Prostate gland (tissue), 2 donors: Measurements from ENCODE around the gene SEMA4F. TPM values are rescaled to one million over a fixed set of nuclear protein-coding genes. Genes with fewer than 3 reads are reported as not detected.

Experiments used
- DNase-seq: peaks from one replicate; pipeline ENCODE4 v3.0.0-alpha.2; 2019; ENCODE audit warnings: low spot score
- H3K27ac ChIP-seq, 2 donors: fragments of 200-600 bp; sonication (generic); 2 replicates each; pipeline ENCODE4 v1.5.1; 2017 to 2019
- H3K27me3 ChIP-seq: fragments of 200-600 bp; sonication (generic); replicated peaks from 2 replicates; pipeline ENCODE4 v1.5.1; 2019; ENCODE audit not compliant: insufficient read depth
- H3K36me3 ChIP-seq, 2 donors: fragments of 200-600 bp; sonication (generic); 1 replicate in 1 of 2; 2 replicates in 1 of 2; pipeline versions ENCODE4 v1.5.1 to v1.8.1; 2017 to 2019
- H3K4me1 ChIP-seq: fragments of 200-600 bp; sonication (generic); replicated peaks from 2 replicates; pipeline ENCODE4 v1.5.1; 2019
- H3K4me3 ChIP-seq, 2 donors: fragments of 200-600 bp; sonication (generic); 2 replicates each; pipeline ENCODE4 v1.5.1; 2017 to 2019
- H3K9me3 ChIP-seq: fragments of 200-600 bp; sonication (generic); 2 replicates; pipeline ENCODE4 v1.5.1; 2017
- POLR2A ChIP-seq: fragments of 450-650 bp; IDR thresholded peaks from one replicate; pipeline ENCODE4 v1.6.1; 2016; ENCODE audit warnings: antibody characterized with exemption, mild to moderate bottlenecking
- POLR2AphosphoS5 ChIP-seq: sonication (generic); formaldehyde crosslinking; IDR thresholded peaks from one replicate; pipeline ENCODE4 v1.6.1; 2017; ENCODE audit warnings: antibody characterized with exemption
- WGBS: methylation state at CpG from one replicate; pipeline ENCODE4 v1.1.5; 2018; 5-methylcytosine and 5-hydroxymethylcytosine counted together
- intact Hi-C: fragments of 100-400 bp; cut with DNase I; formaldehyde crosslinking; loops from one replicate; pipeline ENCODE4 v1.14.2; 2022
- total RNA-seq, 2 donors: library from RNA; depleted of rRNA; stranded (reverse); fragments of >200 nt; gene quantifications; one replicate each; pipeline ENCODE4 v1.1.0, GENCODE V29; 2016
- TF ChIP-seq, protein P1 (sequence below), 4 experiments: fragments of 200-600 bp in 2 of 4; fragments of 450-650 bp in 2 of 4; sonication (generic) in 2 of 4; IDR thresholded peaks; 1 replicate in 3 of 4; 2 replicates in 1 of 4; pipeline ENCODE4 v1.5.1; 2016 to 2019; ENCODE audit warnings: antibody characterized with exemption in 4 of 4, mild to moderate bottlenecking in 2 of 4, moderate library complexity in 2 of 4

Gene SEMA4F
- total RNA-seq, 2 donors from 2014 or later, result 12.3 to 16.5 TPM

DNA sequence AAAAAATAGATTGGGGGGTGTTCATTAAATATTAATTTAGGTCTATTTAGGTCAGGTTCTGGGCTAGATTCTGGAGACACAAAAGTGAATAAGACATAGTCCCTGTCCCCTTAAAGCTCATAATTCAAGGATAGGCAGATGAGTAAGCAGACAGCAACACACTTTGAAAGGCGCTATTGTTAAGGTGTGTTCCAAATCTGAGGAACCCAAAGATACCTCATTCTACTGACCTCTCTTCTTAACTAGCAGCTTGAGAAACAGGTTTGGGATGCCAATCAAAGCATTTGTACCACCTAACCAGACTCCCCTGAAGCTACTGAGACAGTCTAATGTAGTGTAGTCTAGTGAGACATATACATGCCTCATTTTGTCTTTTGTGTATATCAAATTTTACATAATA lies 34.8 kb downstream of the SEMA4F start:
- no peak for DNase-seq
- TF ChIP-seq POLR2AphosphoS5 (no peak), POLR2A (no peak)
- TF ChIP-seq, protein P1, sequence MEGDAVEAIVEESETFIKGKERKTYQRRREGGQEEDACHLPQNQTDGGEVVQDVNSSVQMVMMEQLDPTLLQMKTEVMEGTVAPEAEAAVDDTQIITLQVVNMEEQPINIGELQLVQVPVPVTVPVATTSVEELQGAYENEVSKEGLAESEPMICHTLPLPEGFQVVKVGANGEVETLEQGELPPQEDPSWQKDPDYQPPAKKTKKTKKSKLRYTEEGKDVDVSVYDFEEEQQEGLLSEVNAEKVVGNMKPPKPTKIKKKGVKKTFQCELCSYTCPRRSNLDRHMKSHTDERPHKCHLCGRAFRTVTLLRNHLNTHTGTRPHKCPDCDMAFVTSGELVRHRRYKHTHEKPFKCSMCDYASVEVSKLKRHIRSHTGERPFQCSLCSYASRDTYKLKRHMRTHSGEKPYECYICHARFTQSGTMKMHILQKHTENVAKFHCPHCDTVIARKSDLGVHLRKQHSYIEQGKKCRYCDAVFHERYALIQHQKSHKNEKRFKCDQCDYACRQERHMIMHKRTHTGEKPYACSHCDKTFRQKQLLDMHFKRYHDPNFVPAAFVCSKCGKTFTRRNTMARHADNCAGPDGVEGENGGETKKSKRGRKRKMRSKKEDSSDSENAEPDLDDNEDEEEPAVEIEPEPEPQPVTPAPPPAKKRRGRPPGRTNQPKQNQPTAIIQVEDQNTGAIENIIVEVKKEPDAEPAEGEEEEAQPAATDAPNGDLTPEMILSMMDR (IDR thresholded peaks at IDR 0.05), result no peak
- no peaks in the 10 kb centered on the region for H3K36me3 ChIP-seq
- no peaks in the 10 kb centered on the region for H3K27me3 ChIP-seq
- no peak overlapping the region for H3K27ac ChIP-seq
- intact Hi-C loops, result no loop called here
- no peak overlapping the region for H3K4me3 ChIP-seq
- no peaks in the 10 kb centered on the region for H3K9me3 ChIP-seq
- H3K4me1 ChIP-seq, result no peaks in the 10 kb centered on the region
- 78% methylated on average over 1 of the region's 1 CpG for WGBS

DNA sequence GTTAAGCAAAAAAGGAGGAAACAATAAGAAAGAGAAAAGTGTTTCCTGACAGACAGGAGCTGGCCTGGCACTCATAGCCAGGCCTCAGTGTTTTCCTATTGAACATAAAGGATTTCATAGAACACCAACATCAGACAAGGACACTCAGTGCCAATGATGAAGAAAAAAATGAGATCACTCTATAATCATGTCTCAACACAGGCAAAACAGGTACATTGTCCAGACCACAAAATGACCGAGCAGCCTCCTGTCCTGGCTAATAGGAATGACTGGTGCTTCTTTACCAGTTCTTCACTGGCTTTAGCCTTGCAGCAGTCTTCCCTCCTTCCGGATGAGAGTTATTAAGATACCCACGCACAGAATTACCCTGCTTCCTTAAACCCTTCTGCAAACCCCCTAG lies 35.6 kb downstream of the SEMA4F start:
- intact Hi-C loops, result no loop called here
- 85% methylated on average over 3 of the region's 3 CpGs for WGBS
- no peak overlapping the region for H3K27ac ChIP-seq
- H3K36me3 ChIP-seq, result no peaks in the 10 kb centered on the region
- H3K27me3 ChIP-seq, result no peaks in the 10 kb centered on the region
- TF ChIP-seq POLR2AphosphoS5, result no peak
- TF ChIP-seq, protein P1 (IDR thresholded peaks at IDR 0.05), result no peak
- TF ChIP-seq POLR2A, result no peak
- H3K4me1 ChIP-seq, result no peaks in the 10 kb centered on the region
- H3K4me3 ChIP-seq, result no peak overlapping the region
- no peak for DNase-seq
- H3K9me3 ChIP-seq, result no peaks in the 10 kb centered on the region

DNA sequence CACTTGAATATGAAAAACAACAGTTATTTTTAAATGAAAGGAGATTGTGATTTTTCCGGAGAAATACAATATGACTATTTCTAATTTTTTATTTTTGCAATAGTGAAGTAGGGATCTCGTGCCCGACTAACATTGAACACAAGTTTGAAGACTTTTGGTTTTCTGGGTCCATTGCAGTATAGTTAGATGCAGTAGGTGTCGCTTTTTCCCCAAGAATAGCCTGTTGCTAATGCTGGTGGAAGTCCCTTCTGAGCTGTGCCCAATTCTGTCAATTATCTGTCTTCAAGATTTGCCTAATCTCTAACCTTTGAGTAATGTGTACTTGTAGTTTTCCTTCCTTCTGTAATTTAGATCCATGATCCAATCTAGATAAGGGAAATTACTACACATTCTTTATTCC lies 36.5 kb downstream of the SEMA4F start:
- no peak overlapping the region for H3K4me3 ChIP-seq
- H3K27me3 ChIP-seq, result no peaks in the 10 kb centered on the region
- no peak for TF ChIP-seq POLR2AphosphoS5
- TF ChIP-seq, protein P1 (IDR thresholded peaks at IDR 0.05), result peak in 3 of 4 experiments; percentile 28 to 70 (median 57)
- no peak overlapping the region for H3K27ac ChIP-seq
- peak; percentile 20 for DNase-seq
- no peaks in the 10 kb centered on the region for H3K36me3 ChIP-seq
- intact Hi-C loops, result no loop called here
- H3K4me1 ChIP-seq, result no peaks in the 10 kb centered on the region
- H3K9me3 ChIP-seq, result no peaks in the 10 kb centered on the region
- 19% methylated on average over 4 of the region's 4 CpGs for WGBS

DNA sequence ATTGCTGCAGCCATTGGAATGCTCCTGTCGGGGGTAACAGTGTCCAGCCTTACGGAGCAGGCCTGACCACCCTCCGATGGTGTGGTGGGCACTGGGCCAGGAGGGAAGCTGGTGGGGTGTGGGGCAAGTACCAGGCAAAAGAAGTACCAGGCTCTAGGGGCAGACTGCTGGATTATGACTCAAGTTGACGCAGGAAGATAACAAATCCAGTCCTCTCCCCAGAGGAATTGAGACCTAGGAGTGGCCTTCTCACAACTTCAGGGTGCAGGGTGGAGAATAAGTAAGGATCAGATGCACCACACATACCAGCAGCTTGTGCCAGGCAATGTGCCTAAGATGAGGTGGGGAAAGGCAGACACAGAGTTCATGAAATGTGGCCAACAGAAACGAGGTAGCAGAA lies 37.9 kb downstream of the SEMA4F start:
- no peaks in the 10 kb centered on the region for H3K4me1 ChIP-seq
- DNase-seq, result no peak
- H3K27ac ChIP-seq, result no peak overlapping the region
- H3K9me3 ChIP-seq, result no peaks in the 10 kb centered on the region
- no peaks in the 10 kb centered on the region for H3K27me3 ChIP-seq
- WGBS, result 77% methylated on average over 5 of the region's 5 CpGs
- no peak overlapping the region for H3K4me3 ChIP-seq
- intact Hi-C loops, result no loop called here
- TF ChIP-seq POLR2AphosphoS5, result no peak
- no peak for TF ChIP-seq POLR2A
- TF ChIP-seq, protein P1 (IDR thresholded peaks at IDR 0.05), result no peak
- H3K36me3 ChIP-seq, result no peaks in the 10 kb centered on the region

DNA sequence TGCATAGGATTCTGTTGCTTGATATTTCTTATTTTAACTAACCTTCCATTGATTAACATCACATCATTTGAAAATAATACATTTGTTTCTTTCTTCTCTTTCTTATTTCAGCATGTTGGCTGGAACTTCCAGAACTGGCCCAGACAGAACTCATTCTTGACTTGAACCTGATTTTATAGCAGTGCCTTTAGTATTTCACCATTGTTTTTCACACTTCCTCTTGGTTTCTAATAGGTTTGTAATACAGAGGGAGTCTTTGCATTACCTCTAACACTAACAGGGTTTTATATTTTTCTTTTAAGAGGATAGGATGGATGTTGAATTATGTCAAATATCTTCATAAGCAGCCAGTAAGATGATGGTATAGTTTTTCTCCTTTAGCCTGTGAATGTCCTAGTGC lies 39.2 kb downstream of the SEMA4F start:
- Histone ChIP-seq H3K4me1 (no peaks in the 10 kb centered on the region), H3K4me3 (no peak overlapping the region), H3K9me3 (no peaks in the 10 kb centered on the region), H3K27ac (no peak overlapping the region), H3K36me3 (no peaks in the 10 kb centered on the region), H3K27me3 (no peaks in the 10 kb centered on the region)
- no peak for DNase-seq
- no peak for TF ChIP-seq POLR2A
- TF ChIP-seq, protein P1 (IDR thresholded peaks at IDR 0.05), result no peak
- no peak for TF ChIP-seq POLR2AphosphoS5
- intact Hi-C loops, result no loop called here
